ENCODE measurements around the gene EEF1G. TPM values are rescaled to one million over a fixed set of nuclear protein-coding genes. Genes with fewer than 3 reads are reported as not detected.
"Not testable (repeated sequence)": the region's sequence is repeated elsewhere in the genome, so short reads cannot be mapped to it uniquely, and the experiment has no call there.

Gene EEF1G
- total RNA-seq, 2 experiments from 2014 or later, result 1,925 to 1,979 TPM

GRCh38 chr11:62569611-62570010 is 4.1 kb downstream of the EEF1G start:
- Mint-ChIP-seq H3K36me3 (ENCODE audit: low read depth) (peaks cover 85% of the 10 kb centered on the region), H3K27ac (peak overlapping the region; percentile 59), H3K4me1 (ENCODE audit: low read depth) (peaks cover 62% of the 10 kb centered on the region), H3K27me3 (no peaks in the 10 kb centered on the region), H3K9me3 (no peaks in the 10 kb centered on the region), H3K4me3 (peak overlapping the region; percentile 1)
- no peak for TF ChIP-seq CTCF (IDR thresholded peaks at IDR 0.05)
- CTCF ChIA-PET, result interaction anchor here (0.7 to 4.9 kb wide), 6 partner anchors 10 to 145 kb away, joined by 3 to 29 read pairs (median 6); partner anchors contain the start of gene TUT1
- no peak for ATAC-seq
- POLR2A ChIA-PET, result interaction anchor here (0.6 to 11.0 kb wide), 10 partner anchors 13 to 311 kb away, joined by 3 to 156 read pairs (median 4); partner anchors contain the start of genes AHNAK, MTA2, SLC3A2 and TUT1
- intact Hi-C loops (cut with micrococcal nuclease), result no loop called here
- no peak for DNase-seq

- intact Hi-C loops (cut with micrococcal nuclease), result no loop called here
- ATAC-seq, result peak; percentile 49
- peaks cover 57% of the 10 kb centered on the region for H3K4me1 Mint-ChIP-seq (ENCODE audit: low read depth)
These were observed 6.6 kb downstream of the EEF1G start for GRCh38 chr11:62567018-62567633.

GRCh38 chr11:62566247-62566646 is 7.4 kb downstream of the EEF1G start:
- ChIA-PET CTCF (interaction anchor here (1.0 to 3.8 kb wide), 7 partner anchors 8 to 147 kb away, joined by 3 to 19 read pairs (median 4); partner anchors contain the start of genes SCGB1A1 and TUT1), POLR2A (interaction anchor here (0.8 to 11.0 kb wide), 6 partner anchors 8 to 167 kb away, joined by 3 to 156 read pairs (median 4); partner anchors contain the start of genes EEF1G and TUT1)
- TF ChIP-seq CTCF (IDR thresholded peaks at IDR 0.05), result no peak
- no peak for DNase-seq
- Mint-ChIP-seq H3K4me3 (no peak overlapping the region), H3K27me3 (no peaks in the 10 kb centered on the region), H3K4me1 (ENCODE audit: low read depth) (peaks cover 55% of the 10 kb centered on the region), H3K27ac (peak overlapping the region; percentile 68), H3K36me3 (ENCODE audit: low read depth) (peaks cover 67% of the 10 kb centered on the region), H3K9me3 (no peaks in the 10 kb centered on the region)
- intact Hi-C loops (cut with micrococcal nuclease), result no loop called here
- no peak for ATAC-seq

More at GRCh38 chr11:62567018-62567633, 6.6 kb downstream of the EEF1G start:
- H3K9me3 Mint-ChIP-seq, result no peaks in the 10 kb centered on the region
- H3K36me3 Mint-ChIP-seq (ENCODE audit: low read depth), result peaks cover 71% of the 10 kb centered on the region
- no peak for DNase-seq
- H3K4me3 Mint-ChIP-seq, result no peak overlapping the region
- POLR2A ChIA-PET, result interaction anchor here (1.6 to 11.0 kb wide), 2 partner anchors 10 to 24 kb away, joined by 5 to 156 read pairs; partner anchors contain the start of gene TUT1
- TF ChIP-seq CTCF (IDR thresholded peaks at IDR 0.05), result no peak
- CTCF ChIA-PET, result interaction anchor here (2.3 to 4.9 kb wide), 2 partner anchors 24 to 142 kb away, joined by 16 to 29 read pairs; no protein-coding TSS in a partner anchor
- peak overlapping the region; percentile 61 for H3K27ac Mint-ChIP-seq
- no peaks in the 10 kb centered on the region for H3K27me3 Mint-ChIP-seq

GRCh38 chr11:62565100-62565802 is 8.4 kb downstream of the EEF1G start:
- H3K36me3 Mint-ChIP-seq (ENCODE audit: low read depth), result peaks cover 66% of the 10 kb centered on the region
- H3K9me3 Mint-ChIP-seq, result no peaks in the 10 kb centered on the region
- CTCF ChIA-PET, result interaction anchor here (1.0 to 3.8 kb wide), 6 partner anchors 9 to 146 kb away, joined by 3 to 19 read pairs (median 4); partner anchors contain the start of genes SCGB1A1 and TUT1
- H3K4me1 Mint-ChIP-seq (ENCODE audit: low read depth), result peaks cover 57% of the 10 kb centered on the region
- DNase-seq, result no peak
- intact Hi-C loops (cut with micrococcal nuclease), result no loop called here
- no peak for ATAC-seq
- no peaks in the 10 kb centered on the region for H3K27me3 Mint-ChIP-seq
- POLR2A ChIA-PET, result interaction anchor here (0.6 to 11.0 kb wide), 7 partner anchors 9 to 166 kb away, joined by 3 to 156 read pairs (median 3); partner anchors contain the start of genes EEF1G and TUT1
- no peak overlapping the region for H3K4me3 Mint-ChIP-seq
- peak overlapping the region; percentile 47 for H3K27ac Mint-ChIP-seq
- no peak for TF ChIP-seq CTCF (IDR thresholded peaks at IDR 0.05)

GRCh38 chr11:62561677-62562230 is 11.9 kb downstream of the EEF1G start:
- H3K4me3 Mint-ChIP-seq; H3K9me3 Mint-ChIP-seq; intact Hi-C loops (cut with micrococcal nuclease); ATAC-seq; H3K27me3 Mint-ChIP-seq; DNase-seq: not testable (repeated sequence)
- ChIA-PET CTCF (interaction anchor here (1.0 to 5.4 kb wide), 7 partner anchors 8 to 167 kb away, joined by 3 to 80 read pairs (median 14); partner anchors contain the start of gene EEF1G), POLR2A (interaction anchor here (14.2 kb wide), 1 partner anchor 8 kb away, joined by 156 read pairs; the partner anchor contains the start of gene EEF1G)
- Mint-ChIP-seq H3K36me3 (ENCODE audit: low read depth) (peaks cover 65% of the 10 kb centered on the region), H3K27ac (peak overlapping the region; percentile 71), H3K4me1 (ENCODE audit: low read depth) (peaks cover 62% of the 10 kb centered on the region)
